CD4-positive, alpha-beta T cell treated with Interleukin-17A for 4 hours (primary cell): ENCODE data around the gene IFRD2.
"Not testable (repeated sequence)": the region's sequence is repeated elsewhere in the genome, so short reads cannot be mapped to it uniquely, and the experiment has no call there.

ENCODE experiments used
- DNase-seq: peaks from one replicate; pipeline ENCODE4 v3.0.0-alpha.2; 2020; ENCODE audit warnings: mixed read lengths

The IFRD2 gene

GRCh38 chr3:50266017-50266416 lies 26.2 kb downstream of the IFRD2 start:
- DNase-seq: no peak

- no peak for DNase-seq
Measured at GRCh38 chr3:50265571-50265970, 26.7 kb downstream of the IFRD2 start.

GRCh38 chr3:50264964-50265485 lies 27.2 kb downstream of the IFRD2 start:
- DNase-seq: no peak

GRCh38 chr3:50264383-50264963 lies 27.8 kb downstream of the IFRD2 start:
- no peak for DNase-seq

GRCh38 chr3:50263478-50264382 lies 28.5 kb downstream of the IFRD2 start:
- DNase-seq: no peak

GRCh38 chr3:50262778-50263177 lies 29.5 kb downstream of the IFRD2 start:
- DNase-seq: no peak

- not testable (repeated sequence) for DNase-seq
Measured at GRCh38 chr3:50262200-50262599, 30.0 kb downstream of the IFRD2 start.

GRCh38 chr3:50261505-50261904 lies 30.7 kb downstream of the IFRD2 start:
- no peak for DNase-seq

- no peak for DNase-seq
Measured at GRCh38 chr3:50260942-50261441, 31.2 kb downstream of the IFRD2 start.

GRCh38 chr3:50260027-50260941 lies 31.9 kb downstream of the IFRD2 start:
- DNase-seq: peak; percentile 86

GRCh38 chr3:50259432-50260026 lies 32.7 kb downstream of the IFRD2 start:
- no peak for DNase-seq

- DNase-seq: no peak
Measured at GRCh38 chr3:50258979-50259378, 33.2 kb downstream of the IFRD2 start.

- DNase-seq: no peak
Measured at GRCh38 chr3:50258029-50258680, 34.1 kb downstream of the IFRD2 start.

GRCh38 chr3:50256978-50257890 lies 35.0 kb downstream of the IFRD2 start:
- peak; percentile 58 for DNase-seq

GRCh38 chr3:50255251-50255615 lies 37.0 kb downstream of the IFRD2 start:
- no peak for DNase-seq

- no peak for DNase-seq
Measured at GRCh38 chr3:50254577-50255250, 37.5 kb downstream of the IFRD2 start.

- no peak for DNase-seq
Measured at GRCh38 chr3:50251220-50251619, 41.0 kb downstream of the IFRD2 start.

GRCh38 chr3:50250514-50250913 lies 41.7 kb downstream of the IFRD2 start:
- DNase-seq: no peak

GRCh38 chr3:50249457-50249856 lies 42.8 kb downstream of the IFRD2 start:
- DNase-seq: no peak

GRCh38 chr3:50248387-50248786 lies 43.8 kb downstream of the IFRD2 start:
- DNase-seq: no peak
